HEK293 (cell line): ENCODE measurements around the gene TMUB1.

Source experiments
- CTCF ChIA-PET: fragments of 350-600 bp; formaldehyde crosslinking; extraction: SDS; loops from one replicate; lab custom pipeline; 2021; ENCODE audit warnings: antibody characterized with exemption; lab: Yijun Ruan, JAX
- POLR2A ChIA-PET: fragments of 300-600 bp; formaldehyde crosslinking; extraction: SDS; loops from one replicate; lab custom pipeline; 2020; ENCODE audit warnings: antibody characterized with exemption, inconsistent platforms; lab: Yijun Ruan, JAX
- H3K27ac ChIP-seq: fragments of 200-500 bp; sonication (Bioruptor generic); 2 replicates; pipeline ENCODE4 v1.5.1; 2014; ENCODE audit warnings: low read depth, low read length, control low read depth, inconsistent platforms; ENCODE audit errors: extremely low read depth
- H3K36me3 ChIP-seq, 2 experiments: fragments of 200-500 bp in 1 of 2; sonication (Bioruptor generic) in 1 of 2; 1 replicate in 1 of 2; 2 replicates in 1 of 2; pipeline ENCODE4 v1.5.1; 2014 to 2017; ENCODE audit warnings: inconsistent platforms in 2 of 2, low read length in 2 of 2; ENCODE audit not compliant: control insufficient read depth in 2 of 2, insufficient read depth in 1 of 2
- H3K4me1 ChIP-seq: fragments of 200-500 bp; sonication (Bioruptor generic); 2 replicates; pipeline ENCODE4 v1.5.1; 2014; ENCODE audit warnings: mild to moderate bottlenecking, low read length, inconsistent platforms; ENCODE audit not compliant: control insufficient read depth, insufficient read depth
- H3K4me3 ChIP-seq: 2 replicates; pipeline ENCODE4 v1.5.1; 2011; ENCODE audit warnings: low read depth, mild to moderate bottlenecking, control low read depth, low read length, moderate library complexity
- H3K9me3 ChIP-seq: fragments of 200-500 bp; sonication (Bioruptor generic); 2 replicates; pipeline ENCODE4 v1.5.1; 2014; ENCODE audit warnings: low read depth, low read length, inconsistent platforms; ENCODE audit not compliant: control insufficient read depth, insufficient read depth
- EGR2 ChIP-seq: fragments of 450-650 bp; formaldehyde crosslinking; IDR thresholded peaks from 2 replicates; pipeline ENCODE4 v1.5.1; 2016; ENCODE audit warnings: low read depth, missing biosample characterization, missing genetic modification characterization
- GLI4 ChIP-seq: fragments of 450-650 bp; formaldehyde crosslinking; IDR thresholded peaks from 2 replicates; pipeline ENCODE4 v1.5.1; 2016; ENCODE audit warnings: missing biosample characterization, missing genetic modification characterization
- GLIS1 ChIP-seq: fragments of 450-650 bp; formaldehyde crosslinking; IDR thresholded peaks from 2 replicates; pipeline ENCODE4 v1.5.1; 2016; ENCODE audit warnings: missing biosample characterization, missing genetic modification characterization
- IKZF3 ChIP-seq: fragments of 450-650 bp; IDR thresholded peaks from 2 replicates; pipeline ENCODE4 v1.5.0; 2018; ENCODE audit warnings: missing biosample characterization, mild to moderate bottlenecking, missing genetic modification characterization, moderate library complexity
- KLF10 ChIP-seq: fragments of 450-650 bp; IDR thresholded peaks from 2 replicates; pipeline ENCODE4 v1.5.1; 2018; ENCODE audit warnings: missing biosample characterization, mild to moderate bottlenecking, missing genetic modification characterization
- KLF16 ChIP-seq: fragments of 450-650 bp; formaldehyde crosslinking; IDR thresholded peaks from 2 replicates; pipeline ENCODE4 v1.5.1; 2017; ENCODE audit warnings: missing biosample characterization, missing genetic modification characterization
- MEIS1 ChIP-seq: sonication (generic); formaldehyde crosslinking; IDR thresholded peaks from 2 replicates; pipeline ENCODE4 v1.8.1; 2022; ENCODE audit warnings: missing genetic modification reagents, mild to moderate bottlenecking, borderline replicate concordance
- SALL2 ChIP-seq: fragments of 450-650 bp; formaldehyde crosslinking; IDR thresholded peaks from 2 replicates; pipeline ENCODE4 v1.5.0; 2017; ENCODE audit warnings: missing biosample characterization, mild to moderate bottlenecking, missing genetic modification characterization, borderline replicate concordance
- SP2 ChIP-seq: fragments of 450-650 bp; formaldehyde crosslinking; IDR thresholded peaks from 2 replicates; pipeline ENCODE4 v1.5.1; 2016; ENCODE audit warnings: missing biosample characterization, missing genetic modification characterization
- SP3 ChIP-seq: fragments of 450-650 bp; formaldehyde crosslinking; IDR thresholded peaks from 2 replicates; pipeline ENCODE4 v1.5.1; 2016; ENCODE audit warnings: missing biosample characterization, missing genetic modification characterization
- ZFHX2 ChIP-seq: fragments of 450-650 bp; formaldehyde crosslinking; conservative IDR thresholded peaks from 2 replicates; pipeline ENCODE4 v1.5.1; 2016; ENCODE audit warnings: missing biosample characterization, missing genetic modification characterization
- ZNF169 ChIP-seq: fragments of 450-650 bp; formaldehyde crosslinking; IDR thresholded peaks from 2 replicates; pipeline ENCODE4 v1.5.1; 2016; ENCODE audit warnings: missing biosample characterization, missing genetic modification characterization
- ZNF23 ChIP-seq: fragments of 450-650 bp; formaldehyde crosslinking; IDR thresholded peaks from 2 replicates; pipeline ENCODE4 v1.5.1; 2016; ENCODE audit warnings: missing biosample characterization, missing genetic modification characterization, borderline replicate concordance
- ZNF394 ChIP-seq: fragments of 450-650 bp; formaldehyde crosslinking; IDR thresholded peaks from 2 replicates; pipeline ENCODE4 v1.5.1; 2016; ENCODE audit warnings: missing biosample characterization, missing genetic modification characterization, mild to moderate bottlenecking, moderate library complexity, borderline replicate concordance
- ZNF560 ChIP-seq: fragments of 450-650 bp; formaldehyde crosslinking; IDR thresholded peaks from 2 replicates; pipeline ENCODE4 v1.5.1; 2017; ENCODE audit warnings: missing biosample characterization, missing genetic modification characterization, borderline replicate concordance
- ZNF600 ChIP-seq: fragments of 450-650 bp; formaldehyde crosslinking; IDR thresholded peaks from 2 replicates; pipeline ENCODE4 v1.5.1; 2016; ENCODE audit warnings: missing biosample characterization, missing genetic modification characterization
- ZNF610 ChIP-seq: fragments of 450-650 bp; formaldehyde crosslinking; IDR thresholded peaks from 2 replicates; pipeline ENCODE4 v1.5.1; 2016; ENCODE audit warnings: missing biosample characterization, missing genetic modification characterization, borderline replicate concordance
- ZNF626 ChIP-seq: fragments of 450-650 bp; sonication (Bioruptor Pico); formaldehyde crosslinking; IDR thresholded peaks from 2 replicates; pipeline ENCODE4 v1.5.1; 2018; ENCODE audit warnings: missing biosample characterization, missing genetic modification characterization, inconsistent platforms
- ZNF670 ChIP-seq: fragments of 450-650 bp; formaldehyde crosslinking; IDR thresholded peaks from 2 replicates; pipeline ENCODE4 v1.5.1; 2016; ENCODE audit warnings: missing biosample characterization, missing genetic modification characterization, low read depth
- ZSCAN30 ChIP-seq: fragments of 450-650 bp; IDR thresholded peaks from 2 replicates; pipeline ENCODE4 v1.5.1; 2018; ENCODE audit warnings: missing biosample characterization, mild to moderate bottlenecking, missing genetic modification characterization, moderate library complexity
- ZXDB ChIP-seq: fragments of 450-650 bp; formaldehyde crosslinking; IDR thresholded peaks from 2 replicates; pipeline ENCODE4 v1.5.1; 2016; ENCODE audit warnings: missing biosample characterization, missing genetic modification characterization
- TF ChIP-seq, protein P1 (sequence below): fragments of 450-650 bp; formaldehyde crosslinking; IDR thresholded peaks from 2 replicates; pipeline ENCODE4 v1.5.1; 2016; ENCODE audit warnings: missing biosample characterization, missing genetic modification characterization
- TF ChIP-seq, protein P2 (sequence below): fragments of 450-650 bp; formaldehyde crosslinking; IDR thresholded peaks from 2 replicates; pipeline ENCODE4 v1.5.1; 2016; ENCODE audit warnings: missing biosample characterization, missing genetic modification characterization
- TF ChIP-seq, protein P3 (sequence below): fragments of 450-650 bp; formaldehyde crosslinking; IDR thresholded peaks from 2 replicates; pipeline ENCODE4 v1.5.1; 2016; ENCODE audit warnings: missing biosample characterization, missing genetic modification characterization, borderline replicate concordance
- TF ChIP-seq, protein P4 (sequence below): IDR thresholded peaks from 2 replicates; pipeline ENCODE4 v1.6.1; 2011; ENCODE audit warnings: mild to moderate bottlenecking, low read depth, low read length, borderline replicate concordance
- TF ChIP-seq, protein P5 (sequence below): fragments of 450-650 bp; formaldehyde crosslinking; IDR thresholded peaks from 2 replicates; pipeline ENCODE4 v1.5.1; 2017; ENCODE audit warnings: missing biosample characterization, missing genetic modification characterization
- TF ChIP-seq, protein P6 (sequence below): fragments of 450-650 bp; formaldehyde crosslinking; optimal IDR thresholded peaks from 2 replicates; pipeline ENCODE3; 2016; ENCODE audit warnings: missing biosample characterization, mild to moderate bottlenecking, missing genetic modification characterization

TMUB1 gene

DNA sequence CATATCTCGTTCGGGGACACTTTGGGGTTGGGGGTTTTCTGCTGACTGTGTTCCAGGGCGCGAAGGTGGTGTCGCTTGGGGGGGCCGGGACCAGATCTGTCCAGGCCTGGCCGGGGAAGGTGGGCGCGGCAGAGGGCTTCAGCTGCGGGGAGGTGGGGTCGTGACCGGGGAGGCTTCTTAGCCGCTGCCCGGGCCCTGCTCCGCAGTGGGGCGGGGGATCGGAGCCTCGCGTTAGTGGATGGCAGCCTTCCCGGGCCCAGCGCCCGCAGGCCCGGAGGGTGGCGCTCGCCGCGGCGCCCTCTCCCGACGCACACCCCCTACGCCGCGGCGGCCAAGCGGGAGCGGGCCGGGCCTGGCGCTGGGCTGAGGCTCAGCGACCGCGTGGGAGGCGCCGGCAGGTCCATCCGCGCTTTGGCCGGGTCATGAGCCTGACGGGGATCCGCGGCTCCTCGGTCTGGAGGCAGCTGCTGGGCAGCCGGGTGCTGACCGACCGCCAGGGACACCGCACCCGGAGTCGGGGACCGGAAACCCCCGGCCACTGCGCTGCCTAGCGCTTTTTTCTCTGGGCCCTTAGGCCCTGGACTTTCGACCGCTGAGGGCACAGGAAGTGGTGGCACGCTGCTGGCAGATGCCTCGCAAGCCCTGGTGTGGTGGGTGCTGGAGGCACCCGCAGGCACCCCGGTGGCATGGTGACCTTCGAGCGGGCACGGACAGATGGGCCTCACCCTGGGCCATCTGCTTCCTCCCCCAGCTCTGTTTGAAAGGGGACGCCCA, 4.1 kb upstream of the TMUB1 start:
- Histone ChIP-seq H3K9me3 (no peaks in the 10 kb centered on the region), H3K4me1 (peaks cover 4% of the 10 kb centered on the region; the same call in 1 of the 2 replicates), H3K36me3 (peaks cover 0 to 28% of the 10 kb centered on the region in 2 experiments; a peak in 1 of 3 replicates), H3K4me3 (peak overlapping the region; percentile 80), H3K27ac (peak overlapping the region; percentile 82)
- ChIA-PET CTCF (interaction anchor here (0.5 to 1.5 kb wide), 9 partner anchors 20 to 1316 kb away, joined by 3 to 8 read pairs (median 3); no protein-coding TSS in a partner anchor), POLR2A (interaction anchor here (0.6 to 1.8 kb wide), 4 partner anchors 9 to 179 kb away, joined by 3 to 7 read pairs (median 4); no protein-coding TSS in a partner anchor)
- peak; percentile 32; the same call in 1 of the 2 replicates for TF ChIP-seq IKZF3
- TF ChIP-seq KLF16 (tag by site-specific recombination), result peak; percentile 42
- TF ChIP-seq, protein P1, sequence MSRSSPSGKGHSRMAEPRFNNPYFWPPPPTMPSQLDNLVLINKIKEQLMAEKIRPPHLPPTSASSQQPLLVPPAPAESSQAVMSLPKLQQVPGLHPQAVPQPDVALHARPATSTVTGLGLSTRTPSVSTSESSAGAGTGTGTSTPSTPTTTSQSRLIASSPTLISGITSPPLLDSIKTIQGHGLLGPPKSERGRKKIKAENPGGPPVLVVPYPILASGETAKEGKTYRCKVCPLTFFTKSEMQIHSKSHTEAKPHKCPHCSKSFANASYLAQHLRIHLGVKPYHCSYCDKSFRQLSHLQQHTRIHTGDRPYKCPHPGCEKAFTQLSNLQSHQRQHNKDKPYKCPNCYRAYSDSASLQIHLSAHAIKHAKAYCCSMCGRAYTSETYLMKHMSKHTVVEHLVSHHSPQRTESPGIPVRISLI, result no peak
- TF ChIP-seq SALL2, result no peak
- TF ChIP-seq, protein P2, sequence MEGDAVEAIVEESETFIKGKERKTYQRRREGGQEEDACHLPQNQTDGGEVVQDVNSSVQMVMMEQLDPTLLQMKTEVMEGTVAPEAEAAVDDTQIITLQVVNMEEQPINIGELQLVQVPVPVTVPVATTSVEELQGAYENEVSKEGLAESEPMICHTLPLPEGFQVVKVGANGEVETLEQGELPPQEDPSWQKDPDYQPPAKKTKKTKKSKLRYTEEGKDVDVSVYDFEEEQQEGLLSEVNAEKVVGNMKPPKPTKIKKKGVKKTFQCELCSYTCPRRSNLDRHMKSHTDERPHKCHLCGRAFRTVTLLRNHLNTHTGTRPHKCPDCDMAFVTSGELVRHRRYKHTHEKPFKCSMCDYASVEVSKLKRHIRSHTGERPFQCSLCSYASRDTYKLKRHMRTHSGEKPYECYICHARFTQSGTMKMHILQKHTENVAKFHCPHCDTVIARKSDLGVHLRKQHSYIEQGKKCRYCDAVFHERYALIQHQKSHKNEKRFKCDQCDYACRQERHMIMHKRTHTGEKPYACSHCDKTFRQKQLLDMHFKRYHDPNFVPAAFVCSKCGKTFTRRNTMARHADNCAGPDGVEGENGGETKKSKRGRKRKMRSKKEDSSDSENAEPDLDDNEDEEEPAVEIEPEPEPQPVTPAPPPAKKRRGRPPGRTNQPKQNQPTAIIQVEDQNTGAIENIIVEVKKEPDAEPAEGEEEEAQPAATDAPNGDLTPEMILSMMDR (tag by site-specific recombination), result peak; percentile 23; the same call in 1 of the 2 replicates
- peak; percentile 46 for TF ChIP-seq SP2
- TF ChIP-seq SP3, result peak; percentile 63; the same call in 1 of the 2 replicates
- TF ChIP-seq ZNF560 (tag by site-specific recombination), result no peak
- TF ChIP-seq ZNF394 (tag by site-specific recombination), result peak; percentile 14; the same call in 1 of the 2 replicates
- TF ChIP-seq, protein P3, sequence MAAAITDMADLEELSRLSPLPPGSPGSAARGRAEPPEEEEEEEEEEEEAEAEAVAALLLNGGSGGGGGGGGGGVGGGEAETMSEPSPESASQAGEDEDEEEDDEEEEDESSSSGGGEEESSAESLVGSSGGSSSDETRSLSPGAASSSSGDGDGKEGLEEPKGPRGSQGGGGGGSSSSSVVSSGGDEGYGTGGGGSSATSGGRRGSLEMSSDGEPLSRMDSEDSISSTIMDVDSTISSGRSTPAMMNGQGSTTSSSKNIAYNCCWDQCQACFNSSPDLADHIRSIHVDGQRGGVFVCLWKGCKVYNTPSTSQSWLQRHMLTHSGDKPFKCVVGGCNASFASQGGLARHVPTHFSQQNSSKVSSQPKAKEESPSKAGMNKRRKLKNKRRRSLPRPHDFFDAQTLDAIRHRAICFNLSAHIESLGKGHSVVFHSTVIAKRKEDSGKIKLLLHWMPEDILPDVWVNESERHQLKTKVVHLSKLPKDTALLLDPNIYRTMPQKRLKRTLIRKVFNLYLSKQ, result no peak
- TF ChIP-seq ZNF670 (tag by site-specific recombination), result no peak
- 0 out of 2 replicates have a peak, but pooled peaks have one; percentile 16 for TF ChIP-seq ZSCAN30 (tag by site-specific recombination)
- peak; percentile 66; the same call in 1 of the 2 replicates for TF ChIP-seq KLF10 (tag by site-specific recombination)
- no peak; the same call in 1 of the 2 replicates for TF ChIP-seq ZXDB (tag by site-specific recombination)
- TF ChIP-seq GLIS1 (tag by site-specific recombination), result peak; percentile 17; the same call in 1 of the 2 replicates
- TF ChIP-seq ZFHX2 (tag by site-specific recombination), result peak; percentile 59; the same call in 1 of the 2 replicates
- TF ChIP-seq ZNF23, result no peak; the same call in 1 of the 2 replicates
- TF ChIP-seq ZNF169 (tag by site-specific recombination), result no peak
- TF ChIP-seq ZNF600 (tag by site-specific recombination), result peak; percentile 81; the same call in 1 of the 2 replicates
- no peak for TF ChIP-seq ZNF610 (tag by site-specific recombination)
- peak; percentile 39; the same call in 1 of the 2 replicates for TF ChIP-seq EGR2 (tag by site-specific recombination)
- TF ChIP-seq, protein P4, sequence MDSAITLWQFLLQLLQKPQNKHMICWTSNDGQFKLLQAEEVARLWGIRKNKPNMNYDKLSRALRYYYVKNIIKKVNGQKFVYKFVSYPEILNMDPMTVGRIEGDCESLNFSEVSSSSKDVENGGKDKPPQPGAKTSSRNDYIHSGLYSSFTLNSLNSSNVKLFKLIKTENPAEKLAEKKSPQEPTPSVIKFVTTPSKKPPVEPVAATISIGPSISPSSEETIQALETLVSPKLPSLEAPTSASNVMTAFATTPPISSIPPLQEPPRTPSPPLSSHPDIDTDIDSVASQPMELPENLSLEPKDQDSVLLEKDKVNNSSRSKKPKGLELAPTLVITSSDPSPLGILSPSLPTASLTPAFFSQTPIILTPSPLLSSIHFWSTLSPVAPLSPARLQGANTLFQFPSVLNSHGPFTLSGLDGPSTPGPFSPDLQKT, result no peak
- TF ChIP-seq, protein P5, sequence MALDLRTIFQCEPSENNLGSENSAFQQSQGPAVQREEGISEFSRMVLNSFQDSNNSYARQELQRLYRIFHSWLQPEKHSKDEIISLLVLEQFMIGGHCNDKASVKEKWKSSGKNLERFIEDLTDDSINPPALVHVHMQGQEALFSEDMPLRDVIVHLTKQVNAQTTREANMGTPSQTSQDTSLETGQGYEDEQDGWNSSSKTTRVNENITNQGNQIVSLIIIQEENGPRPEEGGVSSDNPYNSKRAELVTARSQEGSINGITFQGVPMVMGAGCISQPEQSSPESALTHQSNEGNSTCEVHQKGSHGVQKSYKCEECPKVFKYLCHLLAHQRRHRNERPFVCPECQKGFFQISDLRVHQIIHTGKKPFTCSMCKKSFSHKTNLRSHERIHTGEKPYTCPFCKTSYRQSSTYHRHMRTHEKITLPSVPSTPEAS (tag by site-specific recombination), result no peak
- TF ChIP-seq GLI4 (tag by site-specific recombination), result peak; percentile 69; the same call in 1 of the 2 replicates
- no peak for TF ChIP-seq MEIS1 (CRISPR knock-in tag)
- TF ChIP-seq ZNF626 (tag by site-specific recombination), result no peak
- TF ChIP-seq, protein P6, sequence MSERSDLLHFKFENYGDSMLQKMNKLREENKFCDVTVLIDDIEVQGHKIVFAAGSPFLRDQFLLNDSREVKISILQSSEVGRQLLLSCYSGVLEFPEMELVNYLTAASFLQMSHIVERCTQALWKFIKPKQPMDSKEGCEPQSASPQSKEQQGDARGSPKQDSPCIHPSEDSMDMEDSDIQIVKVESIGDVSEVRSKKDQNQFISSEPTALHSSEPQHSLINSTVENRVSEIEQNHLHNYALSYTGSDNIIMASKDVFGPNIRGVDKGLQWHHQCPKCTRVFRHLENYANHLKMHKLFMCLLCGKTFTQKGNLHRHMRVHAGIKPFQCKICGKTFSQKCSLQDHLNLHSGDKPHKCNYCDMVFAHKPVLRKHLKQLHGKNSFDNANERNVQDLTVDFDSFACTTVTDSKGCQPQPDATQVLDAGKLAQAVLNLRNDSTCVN (tag by site-specific recombination), result peak; percentile 80
